Activated T-cell treated with anti-CD3 and anti-CD28 coated beads, Interleukin-2, amount 50 U/mL, for 1 hour (primary cell): Measurements from ENCODE around the gene MYH13.
"Not testable (repeated sequence)": the region's sequence is repeated elsewhere in the genome, so short reads cannot be mapped to it uniquely, and the experiment has no call there.

Experiments used
- DNase-seq: peaks from one replicate; pipeline ENCODE4 v3.0.0-alpha.2; 2020

The MYH13 gene

GRCh38 chr17:10295728-10296343, 77.0 kb downstream of the MYH13 start:
- no peak for DNase-seq

GRCh38 chr17:10294180-10294579, 78.6 kb downstream of the MYH13 start:
- no peak for DNase-seq

GRCh38 chr17:10292057-10292937, 80.5 kb downstream of the MYH13 start:
- DNase-seq = no peak

GRCh38 chr17:10291576-10291975, 81.2 kb downstream of the MYH13 start:
- DNase-seq = not testable (repeated sequence)

GRCh38 chr17:10290041-10290440, 82.8 kb downstream of the MYH13 start:
- no peak for DNase-seq

GRCh38 chr17:10286324-10286723, 86.5 kb downstream of the MYH13 start:
- no peak for DNase-seq

- no peak for DNase-seq
Measured at GRCh38 chr17:10285896-10286295, 86.9 kb downstream of the MYH13 start.

- DNase-seq = no peak
Measured at GRCh38 chr17:10280068-10280467, 92.7 kb downstream of the MYH13 start.

- DNase-seq = no peak
Measured at GRCh38 chr17:10278218-10278617, 94.6 kb downstream of the MYH13 start.

GRCh38 chr17:10276436-10276835, 96.4 kb downstream of the MYH13 start:
- DNase-seq = no peak

- DNase-seq = no peak
Measured at GRCh38 chr17:10275418-10275817, 97.4 kb downstream of the MYH13 start.

GRCh38 chr17:10271106-10271562, 101.7 kb downstream of the MYH13 start:
- DNase-seq = no peak

GRCh38 chr17:10270258-10270657, 102.5 kb downstream of the MYH13 start:
- DNase-seq = no peak

GRCh38 chr17:10268005-10268404, 104.8 kb downstream of the MYH13 start:
- no peak for DNase-seq

- no peak for DNase-seq
Measured at GRCh38 chr17:10266296-10266876, 106.4 kb downstream of the MYH13 start.

- DNase-seq = no peak
Measured at GRCh38 chr17:10265100-10265810, 107.6 kb downstream of the MYH13 start.

GRCh38 chr17:10264051-10264450, 108.8 kb downstream of the MYH13 start:
- no peak for DNase-seq

GRCh38 chr17:10262451-10262850, 110.4 kb downstream of the MYH13 start:
- DNase-seq = no peak

GRCh38 chr17:10261098-10261497, 111.7 kb downstream of the MYH13 start:
- no peak for DNase-seq

GRCh38 chr17:10251212-10251948, 121.4 kb downstream of the MYH13 start:
- no peak for DNase-seq
